GM13977 (cell line): ENCODE results near the gene PTPRU.
"Not testable (repeated sequence)": the region's sequence is repeated elsewhere in the genome, so short reads cannot be mapped to it uniquely, and the experiment has no call there.

Experiments
- DNase-seq: peaks from one replicate; pipeline ENCODE4 v3.0.0; 2012; ENCODE audit warnings: low spot score
- CTCF ChIP-seq: IDR thresholded peaks from 2 replicates; pipeline ENCODE4 v1.5.1; 2012; ENCODE audit warnings: mild to moderate bottlenecking, control low read depth; ENCODE audit not compliant: insufficient read depth; ENCODE audit errors: extremely low read depth, missing control alignments
- in situ Hi-C: fragments of 300-500 bp; cut with MboI; formaldehyde crosslinking; loops from one replicate; pipeline ENCODE4 v1.12.0; 2022; ENCODE audit warnings: low sequenced_read_pairs, low pct_unique_long_range_greater_than_20kb, mixed read lengths, inconsistent platforms; ENCODE audit not compliant: unreplicated experiment

PTPRU gene

DNA sequence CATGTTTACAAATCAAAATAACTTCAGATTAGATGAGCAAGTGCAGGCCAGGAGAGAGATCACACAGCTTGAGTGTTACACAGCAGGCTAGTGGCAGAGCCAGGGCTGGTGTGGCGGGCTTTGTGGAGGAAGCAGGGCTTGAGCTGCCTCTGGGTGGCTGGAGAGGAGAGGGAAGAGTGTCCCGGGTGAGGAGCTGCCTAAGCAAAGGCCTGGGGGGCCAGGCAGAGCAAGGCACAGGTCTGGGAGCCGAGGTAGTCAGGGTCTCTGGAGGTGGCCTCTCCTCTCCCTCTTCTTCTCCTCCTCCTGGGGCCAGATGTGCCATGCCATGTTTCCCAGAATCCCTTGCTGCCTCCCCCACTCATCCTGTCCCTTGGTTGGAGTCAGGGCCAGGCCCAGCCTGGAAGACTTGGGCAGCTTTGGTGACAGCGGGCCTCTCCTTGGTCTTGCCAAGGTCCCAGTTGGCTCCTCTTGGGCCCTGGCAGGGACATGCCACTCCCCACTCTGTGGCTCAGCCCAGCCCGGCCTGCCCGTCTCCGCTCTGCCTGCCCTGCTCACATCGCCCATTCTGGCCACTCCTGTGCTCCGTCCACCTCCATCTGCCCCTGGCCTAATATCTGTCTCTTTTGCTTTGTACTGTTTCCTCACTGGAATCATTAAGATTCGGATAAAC is 70.3 kb downstream of the PTPRU start:
- no peak for DNase-seq
- no peak for TF ChIP-seq CTCF
- in situ Hi-C loops, result no loop called here

DNA sequence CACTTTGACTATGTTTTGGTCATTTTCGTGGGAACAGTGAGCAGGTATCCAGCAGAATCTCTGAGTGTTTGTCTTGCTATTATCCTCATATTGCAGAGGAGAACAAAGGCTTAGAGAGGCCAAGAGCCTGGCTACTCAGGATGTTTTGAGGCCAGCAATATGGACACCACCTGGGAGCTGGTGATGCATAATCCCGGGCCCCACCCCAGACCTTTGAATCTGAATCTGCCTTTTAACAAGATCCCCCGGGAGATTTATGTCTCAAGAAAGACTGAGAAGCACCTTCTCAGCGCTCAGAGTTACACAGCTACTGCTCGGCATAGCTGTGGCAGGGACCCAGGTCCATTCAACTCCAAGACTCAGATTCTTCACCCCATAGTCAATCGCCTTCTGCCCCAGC is 72.8 kb downstream of the PTPRU start:
- no peak for TF ChIP-seq CTCF
- DNase-seq, result no peak

GRCh38 chr1:29309621-29310020 is 73.3 kb downstream of the PTPRU start:
- no peak for TF ChIP-seq CTCF
- no peak for DNase-seq
- in situ Hi-C loops, result no loop called here

More for the DNA sequence above, 72.8 kb downstream of the PTPRU start:
- in situ Hi-C loops, result no loop called here

GRCh38 chr1:29310616-29311180 is 74.4 kb downstream of the PTPRU start:
- DNase-seq, result no peak
- no peak for TF ChIP-seq CTCF
- in situ Hi-C loops, result no loop called here

DNA sequence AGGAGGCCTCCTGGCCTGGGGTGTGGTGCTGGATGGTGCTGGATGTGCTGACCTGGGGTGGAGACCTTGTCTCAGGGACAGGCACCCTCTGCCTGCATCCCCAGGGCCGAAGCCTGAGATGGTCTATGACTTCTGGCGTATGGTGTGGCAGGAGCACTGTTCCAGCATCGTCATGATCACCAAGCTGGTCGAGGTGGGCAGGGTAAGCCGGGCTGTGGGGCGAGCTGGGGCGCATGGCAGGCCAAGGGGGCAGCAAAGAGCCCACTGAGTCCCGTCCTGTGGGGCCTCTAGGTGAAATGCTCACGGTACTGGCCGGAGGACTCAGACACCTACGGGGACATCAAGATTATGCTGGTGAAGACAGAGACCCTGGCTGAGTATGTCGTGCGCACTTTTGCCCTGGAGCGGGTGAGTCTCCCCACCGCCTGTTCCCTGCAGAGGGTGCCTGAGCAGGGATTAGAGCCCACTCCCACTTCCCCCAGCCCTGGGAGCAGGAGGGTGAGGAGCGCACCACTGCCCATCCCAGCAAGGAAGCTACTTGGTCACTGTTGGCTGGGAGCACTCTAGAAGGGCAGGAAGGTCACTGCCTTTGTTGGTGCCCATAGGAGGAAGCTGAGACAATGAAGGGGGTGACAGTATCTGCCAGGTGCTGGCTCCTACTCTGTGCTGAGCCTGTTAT is 75.2 kb downstream of the PTPRU start:
- no peak for DNase-seq
- in situ Hi-C loops, result no loop called here
- TF ChIP-seq CTCF, result no peak

GRCh38 chr1:29312469-29313461 is 76.4 kb downstream of the PTPRU start:
- in situ Hi-C loops, result no loop called here

GRCh38 chr1:29314685-29315084 is 78.4 kb downstream of the PTPRU start:
- DNase-seq, in situ Hi-C loops: not testable (repeated sequence)

More at GRCh38 chr1:29312469-29313461, 76.4 kb downstream of the PTPRU start:
- DNase-seq, result no peak
- no peak for TF ChIP-seq CTCF
